PC-3 (cell line): ENCODE measurements around the gene CCT5. TPM values are rescaled to one million over a fixed set of nuclear protein-coding genes. Genes with fewer than 3 reads are reported as not detected.
A peak's percentile ranks its signal among the peaks of the same experiment; 100 is the strongest.

ENCODE experiments used
- ATAC-seq: fragments of 200-7000 bp; cut with Tn5 transposase; 2 replicates; pipeline ENCODE4 v1.9.1; 2020; ENCODE audit warnings: mild to moderate bottlenecking, moderate library complexity
- BruUV-seq: library from RNA; stranded (reverse); fragments of 400-500 nt; replicated peaks from 2 replicates; lab custom pipeline; 2021; lab: Mats Ljungman, UMichigan
- CTCF ChIA-PET: fragments of 300-600 bp; sonication (Branson Sonifier 250); formaldehyde crosslinking; loops from one replicate; lab custom pipeline; 2022; ENCODE audit warnings: antibody characterized with exemption; lab: Charles Lee
- POLR2A ChIA-PET: fragments of 300-600 bp; sonication (Branson Sonifier 250); formaldehyde crosslinking; loops from one replicate; lab custom pipeline; 2022; ENCODE audit warnings: antibody characterized with exemption; ENCODE audit not compliant: unreplicated experiment; lab: Charles Lee
- DNase-seq: peaks from one replicate; pipeline ENCODE4 v3.0.0-alpha.2; 2015
- H2AFZ ChIP-seq: fragments of 300-600 bp; sonication (generic); 2 replicates; pipeline ENCODE4 v1.6.0; 2016; ENCODE audit warnings: antibody characterized with exemption, low read length
- H3F3A ChIP-seq: fragments of 300-600 bp; sonication (generic); one replicate; pipeline ENCODE4 v1.6.0; 2017; ENCODE audit warnings: antibody characterized with exemption, low read length, control low read depth, mild to moderate bottlenecking; ENCODE audit not compliant: unreplicated experiment
- H3K27ac ChIP-seq: fragments of 300-600 bp; sonication (generic); 2 replicates; pipeline ENCODE4 v1.5.1; 2016; ENCODE audit warnings: mild to moderate bottlenecking, low read length
- H3K27me3 ChIP-seq: fragments of 300-600 bp; sonication (generic); 2 replicates; pipeline ENCODE4 v1.6.1; 2016; ENCODE audit warnings: low read length, mixed read lengths
- H3K36me3 ChIP-seq: fragments of 300-600 bp; sonication (generic); 2 replicates; pipeline ENCODE4 v1.6.1; 2016; ENCODE audit warnings: low read depth, mixed run types, low read length, mixed read lengths
- H3K4me1 ChIP-seq: fragments of 300-600 bp; sonication (generic); 2 replicates; pipeline ENCODE4 v1.5.1; 2016; ENCODE audit warnings: low read length; ENCODE audit not compliant: insufficient read depth
- H3K4me2 ChIP-seq: fragments of 300-600 bp; sonication (generic); 2 replicates; pipeline ENCODE4 v1.6.0; 2016; ENCODE audit warnings: low read length
- H3K4me3 ChIP-seq: fragments of 300-600 bp; sonication (generic); 2 replicates; pipeline ENCODE4 v1.5.1; 2016; ENCODE audit warnings: mild to moderate bottlenecking, low read length, mixed read lengths
- H3K79me2 ChIP-seq: fragments of 300-600 bp; sonication (generic); 2 replicates; pipeline ENCODE4 v1.6.1; 2017; ENCODE audit warnings: low read length, mixed read lengths
- H3K9ac ChIP-seq: fragments of 300-600 bp; sonication (generic); 2 replicates; pipeline ENCODE4 v1.6.0; 2016; ENCODE audit warnings: mild to moderate bottlenecking, low read length
- H3K9me2 ChIP-seq: fragments of 300-600 bp; sonication (generic); replicated peaks from 2 replicates; pipeline ENCODE4 v1.6.1; 2016; ENCODE audit warnings: mixed run types, low read length, mixed read lengths
- H3K9me3 ChIP-seq: fragments of 300-600 bp; sonication (generic); 2 replicates; pipeline ENCODE4 v1.6.1; 2016; ENCODE audit warnings: low read length, mixed read lengths
- H4K20me1 ChIP-seq: fragments of 300-600 bp; sonication (generic); 2 replicates; pipeline ENCODE4 v1.6.1; 2016; ENCODE audit warnings: low read length, mixed read lengths
- EZH2 ChIP-seq: fragments of 300-600 bp; sonication (generic); IDR thresholded peaks from one replicate; pipeline ENCODE4 v1.6.1; 2017; ENCODE audit warnings: antibody characterized with exemption, mild to moderate bottlenecking, low read length; ENCODE audit not compliant: unreplicated experiment
- EZH2phosphoT487 ChIP-seq: fragments of 300-600 bp; sonication (generic); IDR thresholded peaks from 2 replicates; pipeline ENCODE4 v1.6.1; 2018; ENCODE audit warnings: mild to moderate bottlenecking, antibody characterized with exemption, low read length, borderline replicate concordance
- intact Hi-C: fragments of 100-400 bp; cut with micrococcal nuclease; formaldehyde crosslinking; loops from 2 replicates; pipeline ENCODE4 v1.9.0; 2023
- total RNA-seq: library from RNA; depleted of rRNA; stranded (reverse); fragments of >200 nt; gene quantifications from 2 replicates; pipeline ENCODE4 v1.2.3, GENCODE V29; 2014
- TF ChIP-seq, protein P1 (sequence below): fragments of 300-600 bp; sonication (generic); conservative IDR thresholded peaks from 2 replicates; pipeline ENCODE4 v1.5.1; 2017; ENCODE audit warnings: antibody characterized with exemption, low read depth, mild to moderate bottlenecking, low read length

The CCT5 gene
- total RNA-seq, 1 experiment from 2014 or later: 1,334 TPM

DNA sequence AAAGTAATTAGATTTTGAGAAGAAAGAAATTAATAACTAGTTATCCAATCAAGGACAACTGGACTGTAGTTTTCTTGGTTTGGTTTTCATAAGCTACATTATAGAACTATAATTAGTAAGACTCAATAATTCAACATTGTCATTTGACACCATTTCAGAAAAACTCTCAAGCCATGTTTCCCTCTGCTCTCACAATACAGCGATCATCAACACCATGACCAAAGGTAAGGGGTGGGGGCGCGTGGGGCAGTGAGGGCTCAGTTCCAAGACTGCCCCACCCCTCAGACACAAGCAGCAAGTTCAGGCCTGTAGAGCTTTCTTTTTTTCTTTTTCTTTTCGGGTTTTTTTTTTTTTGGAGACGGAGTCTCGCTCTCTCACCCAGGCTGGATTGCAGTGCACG is 51.2 kb downstream of the CCT5 start:
- Histone ChIP-seq H3K79me2 (peaks cover 78% of the 10 kb centered on the region), H4K20me1 (no peaks in the 10 kb centered on the region), H3K36me3 (peaks cover 27% of the 10 kb centered on the region), H3K9ac (no peak overlapping the region), H3K9me2 (no peaks in the 10 kb centered on the region), H3F3A (no peaks in the 10 kb centered on the region), H3K4me2 (peak overlapping the region; percentile 29; the same call in 1 of the 2 replicates), H3K4me1 (peaks cover 25% of the 10 kb centered on the region), H3K9me3 (no peaks in the 10 kb centered on the region), H3K4me3 (no peak overlapping the region), H3K27me3 (no peaks in the 10 kb centered on the region), H3K27ac (no peak overlapping the region), H2AFZ (no peak overlapping the region)
- intact Hi-C loops: no loop called here
- ChIA-PET CTCF (interaction anchor here (1.0 kb wide), 1 partner anchor 17 kb away, joined by 5 read pairs; no protein-coding TSS in a partner anchor), POLR2A (no interaction called here)
- DNase-seq (no peak), ATAC-seq (no peak)
- no peak for TF ChIP-seq EZH2
- TF ChIP-seq EZH2phosphoT487: no peak
- TF ChIP-seq, protein P1, sequence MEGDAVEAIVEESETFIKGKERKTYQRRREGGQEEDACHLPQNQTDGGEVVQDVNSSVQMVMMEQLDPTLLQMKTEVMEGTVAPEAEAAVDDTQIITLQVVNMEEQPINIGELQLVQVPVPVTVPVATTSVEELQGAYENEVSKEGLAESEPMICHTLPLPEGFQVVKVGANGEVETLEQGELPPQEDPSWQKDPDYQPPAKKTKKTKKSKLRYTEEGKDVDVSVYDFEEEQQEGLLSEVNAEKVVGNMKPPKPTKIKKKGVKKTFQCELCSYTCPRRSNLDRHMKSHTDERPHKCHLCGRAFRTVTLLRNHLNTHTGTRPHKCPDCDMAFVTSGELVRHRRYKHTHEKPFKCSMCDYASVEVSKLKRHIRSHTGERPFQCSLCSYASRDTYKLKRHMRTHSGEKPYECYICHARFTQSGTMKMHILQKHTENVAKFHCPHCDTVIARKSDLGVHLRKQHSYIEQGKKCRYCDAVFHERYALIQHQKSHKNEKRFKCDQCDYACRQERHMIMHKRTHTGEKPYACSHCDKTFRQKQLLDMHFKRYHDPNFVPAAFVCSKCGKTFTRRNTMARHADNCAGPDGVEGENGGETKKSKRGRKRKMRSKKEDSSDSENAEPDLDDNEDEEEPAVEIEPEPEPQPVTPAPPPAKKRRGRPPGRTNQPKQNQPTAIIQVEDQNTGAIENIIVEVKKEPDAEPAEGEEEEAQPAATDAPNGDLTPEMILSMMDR: no peak
- BruUV-seq: no TSS peak

DNA sequence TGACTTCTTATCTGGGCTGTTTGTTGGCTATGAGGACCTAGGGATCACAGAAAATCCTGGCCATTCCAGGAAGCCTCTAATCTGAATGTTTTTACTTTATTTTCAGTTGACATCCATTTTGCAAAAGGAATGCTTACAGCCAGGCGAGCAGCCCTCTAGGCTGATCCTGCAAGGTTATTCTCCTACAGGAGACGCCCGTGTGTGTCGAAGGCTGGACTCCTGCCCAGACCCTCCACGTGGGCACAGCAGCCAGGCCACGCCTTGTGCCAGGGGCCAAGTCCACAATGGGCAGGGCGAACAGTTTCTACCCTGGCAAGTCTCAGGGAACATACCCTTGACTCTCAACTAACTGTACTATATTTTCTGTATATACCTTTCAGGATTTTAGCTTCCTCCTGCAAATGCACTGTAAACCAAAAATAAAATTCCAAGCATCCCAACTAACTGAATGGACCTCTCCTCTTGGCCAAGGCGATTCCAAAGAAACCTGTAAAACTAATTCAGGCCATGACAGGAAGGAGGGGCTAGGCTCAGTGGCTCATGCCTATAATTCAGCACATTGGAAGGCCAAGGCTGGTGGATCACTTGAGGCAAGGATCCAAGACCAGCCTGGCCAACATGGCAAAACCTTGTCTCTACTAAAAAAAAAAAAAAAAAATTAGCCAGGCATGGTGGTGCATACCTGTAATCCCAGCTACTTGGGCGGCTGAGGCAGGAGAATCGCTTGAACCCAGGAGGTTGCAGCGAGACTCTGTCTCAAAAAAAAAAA is 51.9 kb downstream of the CCT5 start:
- H3K9ac ChIP-seq: no peak overlapping the region
- POLR2A ChIA-PET: no interaction called here
- intact Hi-C loops: no loop called here
- no peaks in the 10 kb centered on the region for H3K27me3 ChIP-seq
- H4K20me1 ChIP-seq: no peaks in the 10 kb centered on the region
- H3K4me1 ChIP-seq: peaks cover 29% of the 10 kb centered on the region
- peaks cover 27% of the 10 kb centered on the region for H3K36me3 ChIP-seq
- peak overlapping the region; percentile 29 for H3K4me2 ChIP-seq
- peak overlapping the region; percentile 10 for H3K27ac ChIP-seq
- peak overlapping the region; percentile 0; the same call in 1 of the 2 replicates for H3K4me3 ChIP-seq
- CTCF ChIA-PET: interaction anchor here (0.6 to 1.0 kb wide), 2 partner anchors 18 to 53 kb away, joined by 3 to 5 read pairs; no protein-coding TSS in a partner anchor
- TF ChIP-seq EZH2phosphoT487 (no peak), EZH2 (no peak)
- TF ChIP-seq, protein P1: no peak
- no peak overlapping the region for H2AFZ ChIP-seq
- ATAC-seq (peak; percentile 86), DNase-seq (peak; percentile 96)
- no peaks in the 10 kb centered on the region for H3F3A ChIP-seq
- no TSS peak for BruUV-seq
- no peaks in the 10 kb centered on the region for H3K9me3 ChIP-seq
- no peaks in the 10 kb centered on the region for H3K9me2 ChIP-seq
- H3K79me2 ChIP-seq: peaks cover 85% of the 10 kb centered on the region

DNA sequence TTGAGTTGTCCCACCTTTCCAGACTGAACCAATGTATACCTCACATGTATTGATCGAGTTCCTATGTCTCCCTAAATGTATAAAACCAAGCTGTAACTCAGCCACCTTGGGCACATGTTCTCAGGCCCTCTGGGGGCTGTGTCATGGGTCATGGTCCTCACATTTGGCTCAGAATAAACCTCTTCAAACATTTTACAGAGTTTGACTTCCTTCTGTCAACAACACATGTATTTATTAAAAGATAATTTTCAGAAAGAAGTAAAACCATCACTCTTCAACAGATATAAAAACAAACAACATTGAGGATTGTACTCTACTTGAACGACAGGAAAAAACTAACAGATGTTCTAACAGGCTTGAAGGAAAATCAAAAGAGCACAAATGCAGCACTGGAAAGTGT is 53.1 kb downstream of the CCT5 start:
- H3K4me1 ChIP-seq: peaks cover 30% of the 10 kb centered on the region
- BruUV-seq: no TSS peak
- no peaks in the 10 kb centered on the region for H3K9me3 ChIP-seq
- H3K79me2 ChIP-seq: peaks cover 83% of the 10 kb centered on the region
- DNase-seq (no peak), ATAC-seq (no peak)
- intact Hi-C loops: no loop called here
- H3K27me3 ChIP-seq: no peaks in the 10 kb centered on the region
- H3K4me3 ChIP-seq: no peak overlapping the region
- no peak overlapping the region for H3K4me2 ChIP-seq
- no peaks in the 10 kb centered on the region for H3K9me2 ChIP-seq
- POLR2A ChIA-PET: no interaction called here
- CTCF ChIA-PET: no interaction called here
- TF ChIP-seq EZH2phosphoT487: no peak
- TF ChIP-seq, protein P1: no peak
- TF ChIP-seq EZH2: no peak
- H3K27ac ChIP-seq: no peak overlapping the region
- peaks cover 27% of the 10 kb centered on the region for H3K36me3 ChIP-seq
- no peak overlapping the region for H3K9ac ChIP-seq
- H3F3A ChIP-seq: no peaks in the 10 kb centered on the region
- no peaks in the 10 kb centered on the region for H4K20me1 ChIP-seq
- H2AFZ ChIP-seq: no peak overlapping the region
